GM21381 (cell line): ENCODE data around the gene RUFY2.
"Not testable (repeated sequence)": the region's sequence is repeated elsewhere in the genome, so short reads cannot be mapped to it uniquely, and the experiment has no call there.

Experiments used
- ATAC-seq: cut with Tn5 transposase; IDR thresholded peaks from one replicate; pipeline ENCODE4 v1.9.1; 2021; ENCODE audit warnings: mild to moderate bottlenecking, moderate library complexity; ENCODE audit not compliant: unreplicated experiment

Gene RUFY2

GRCh38 chr10:68406815-68407548 lies at the start of gene RUFY2:
RUFY2 (minus strand) TSS chr10:68407277; CDS start chr10:68407189, 88 bp downstream.
- ATAC-seq: peak; percentile 95

GRCh38 chr10:68449698-68450097 lies 42.6 kb upstream of the RUFY2 start:
- not testable (repeated sequence) for ATAC-seq

GRCh38 chr10:68446179-68446578 lies 39.1 kb upstream of the RUFY2 start:
- ATAC-seq: no peak

GRCh38 chr10:68442971-68443370 lies 35.9 kb upstream of the RUFY2 start:
- no peak for ATAC-seq

- ATAC-seq: no peak
These were observed 33.8 kb upstream of the RUFY2 start for GRCh38 chr10:68440898-68441297.

- ATAC-seq: no peak
These were observed 28.7 kb upstream of the RUFY2 start for GRCh38 chr10:68435803-68436202.

GRCh38 chr10:68434657-68435056 lies 27.6 kb upstream of the RUFY2 start:
- no peak for ATAC-seq

GRCh38 chr10:68428396-68429104 lies 21.5 kb upstream of the RUFY2 start:
- ATAC-seq: no peak

GRCh38 chr10:68424454-68425014 lies 17.5 kb upstream of the RUFY2 start:
- ATAC-seq: no peak

GRCh38 chr10:68423522-68423921 lies 16.4 kb upstream of the RUFY2 start:
- ATAC-seq: no peak

- no peak for ATAC-seq
These were observed 12.3 kb upstream of the RUFY2 start for GRCh38 chr10:68419376-68419775.

- no peak for ATAC-seq
These were observed 1.9 kb upstream of the RUFY2 start for GRCh38 chr10:68408898-68409518.

- peak; percentile 30 for ATAC-seq
These were observed 814 bp downstream of the RUFY2 start for GRCh38 chr10:68406111-68406814.

GRCh38 chr10:68403701-68404100 lies 3.4 kb downstream of the RUFY2 start:
- ATAC-seq: no peak

GRCh38 chr10:68402276-68402675 lies 4.8 kb downstream of the RUFY2 start:
- ATAC-seq: no peak

- ATAC-seq: no peak
These were observed 10.1 kb downstream of the RUFY2 start for GRCh38 chr10:68397005-68397404.

GRCh38 chr10:68385740-68386139 lies 21.3 kb downstream of the RUFY2 start:
- ATAC-seq: no peak

GRCh38 chr10:68371604-68372003 lies 35.5 kb downstream of the RUFY2 start:
- ATAC-seq: no peak

- ATAC-seq: no peak
These were observed 40.0 kb downstream of the RUFY2 start for GRCh38 chr10:68367121-68367520.

- no peak for ATAC-seq
These were observed 40.5 kb downstream of the RUFY2 start for GRCh38 chr10:68366600-68366999.

- no peak for ATAC-seq
These were observed 41.5 kb downstream of the RUFY2 start for GRCh38 chr10:68365611-68366010.
